ENCODE results near the gene FPGT.
"Not testable (repeated sequence)": the region's sequence is repeated elsewhere in the genome, so short reads cannot be mapped to it uniquely, and the experiment has no call there.

FPGT gene

GRCh38 chr1:74237787-74238186 lies 39.7 kb downstream of the FPGT start:
- TF ChIP-seq POLR2AphosphoS5 (IDR thresholded peaks at IDR 0.05; ENCODE audit: borderline replicate concordance, low read depth, low read length), result no peak
- TF ChIP-seq EZH2 (IDR thresholded peaks at IDR 0.05), result no peak
- TF ChIP-seq FOXP2 (optimal IDR thresholded peaks at IDR 0.05; ENCODE audit: control extremely low read depth, extremely low read length, insufficient read depth), result no peak
- H3K9me3 ChIP-seq (ENCODE audit: low read depth, low read length), result no peaks in the 10 kb centered on the region
- H3K9ac ChIP-seq (ENCODE audit: insufficient read length), result no peak overlapping the region
- no peaks in the 10 kb centered on the region for H3K36me3 ChIP-seq (ENCODE audit: insufficient read depth, low read length)
- no peak for DNase-seq (ENCODE audit: low read depth, low spot score)
- no peak overlapping the region for H3K27ac ChIP-seq
- no peak overlapping the region for H3K4me3 ChIP-seq

GRCh38 chr1:74245168-74245772 lies 47.2 kb downstream of the FPGT start:
- H3K9me3 ChIP-seq (ENCODE audit: low read depth, low read length), result no peaks in the 10 kb centered on the region
- no peak overlapping the region for H3K9ac ChIP-seq (ENCODE audit: insufficient read length)
- no peaks in the 10 kb centered on the region for H3K36me3 ChIP-seq (ENCODE audit: insufficient read depth, low read length)
- no peak for TF ChIP-seq POLR2AphosphoS5 (IDR thresholded peaks at IDR 0.05; ENCODE audit: borderline replicate concordance, low read depth, low read length)
- no peak for TF ChIP-seq EZH2 (IDR thresholded peaks at IDR 0.05)
- no peak for TF ChIP-seq FOXP2 (optimal IDR thresholded peaks at IDR 0.05; ENCODE audit: control extremely low read depth, extremely low read length, insufficient read depth)
- H3K27ac ChIP-seq, result no peak overlapping the region
- DNase-seq (ENCODE audit: low read depth, low spot score), result no peak
- H3K4me3 ChIP-seq, result no peak overlapping the region

GRCh38 chr1:74246315-74246714 lies 48.3 kb downstream of the FPGT start:
- no peak for TF ChIP-seq FOXP2 (optimal IDR thresholded peaks at IDR 0.05; ENCODE audit: control extremely low read depth, extremely low read length, insufficient read depth)
- TF ChIP-seq EZH2 (IDR thresholded peaks at IDR 0.05), result no peak
- TF ChIP-seq POLR2AphosphoS5 (IDR thresholded peaks at IDR 0.05; ENCODE audit: borderline replicate concordance, low read depth, low read length), result no peak
- H3K36me3 ChIP-seq (ENCODE audit: insufficient read depth, low read length), result no peaks in the 10 kb centered on the region
- H3K4me3 ChIP-seq, result no peak overlapping the region
- no peaks in the 10 kb centered on the region for H3K9me3 ChIP-seq (ENCODE audit: low read depth, low read length)
- H3K9ac ChIP-seq (ENCODE audit: insufficient read length), result no peak overlapping the region
- DNase-seq (ENCODE audit: low read depth, low spot score), result no peak
- H3K27ac ChIP-seq, result no peak overlapping the region

- no peak for DNase-seq (ENCODE audit: low read depth, low spot score)
- TF ChIP-seq EZH2 (IDR thresholded peaks at IDR 0.05), result no peak
- no peak for TF ChIP-seq FOXP2 (optimal IDR thresholded peaks at IDR 0.05; ENCODE audit: control extremely low read depth, extremely low read length, insufficient read depth)
- TF ChIP-seq POLR2AphosphoS5 (IDR thresholded peaks at IDR 0.05; ENCODE audit: borderline replicate concordance, low read depth, low read length), result no peak
Measured at GRCh38 chr1:74247881-74248528, 50.0 kb downstream of the FPGT start.

GRCh38 chr1:74253243-74253824 lies 55.3 kb downstream of the FPGT start:
- DNase-seq (ENCODE audit: low read depth, low spot score); H3K4me3 ChIP-seq: not testable (repeated sequence)

More at GRCh38 chr1:74247881-74248528, 50.0 kb downstream of the FPGT start:
- no peaks in the 10 kb centered on the region for H3K36me3 ChIP-seq (ENCODE audit: insufficient read depth, low read length)
- H3K9me3 ChIP-seq (ENCODE audit: low read depth, low read length), result no peaks in the 10 kb centered on the region
- no peak overlapping the region for H3K27ac ChIP-seq
- H3K9ac ChIP-seq (ENCODE audit: insufficient read length), result no peak overlapping the region
- H3K4me3 ChIP-seq, result no peak overlapping the region

More at GRCh38 chr1:74253243-74253824, 55.3 kb downstream of the FPGT start:
- H3K36me3 ChIP-seq (ENCODE audit: insufficient read depth, low read length); H3K27ac ChIP-seq; H3K9me3 ChIP-seq (ENCODE audit: low read depth, low read length); H3K9ac ChIP-seq (ENCODE audit: insufficient read length): not testable (repeated sequence)
